GM19023 (cell line): Measurements from ENCODE around the gene DHCR24.

Experiments used
- ATAC-seq: cut with Tn5 transposase; IDR thresholded peaks from one replicate; pipeline ENCODE4 v1.9.1; 2021; ENCODE audit warnings: mild to moderate bottlenecking, moderate library complexity; ENCODE audit not compliant: unreplicated experiment

DHCR24 gene

GRCh38 chr1:54804471-54805132, 82.4 kb downstream of the DHCR24 start:
- no peak for ATAC-seq

GRCh38 chr1:54803761-54804470, 83.1 kb downstream of the DHCR24 start:
- no peak for ATAC-seq

GRCh38 chr1:54800899-54801759, 85.9 kb downstream of the DHCR24 start, which contains the start of gene TTC22:
TSS of gene TTC22 (minus strand) at chr1:54801323. CDS start at chr1:54801163, 160 bp downstream.
- ATAC-seq: peak; percentile 82

- ATAC-seq: no peak
These were observed 86.7 kb downstream of the DHCR24 start for GRCh38 chr1:54800041-54800898.
